Adrenal gland (tissue), 12 donors: Measurements from ENCODE around the gene ULBP1. TPM values are rescaled to one million over a fixed set of nuclear protein-coding genes. Genes with fewer than 3 reads are reported as not detected.

Source experiments
- DNase-seq, 7 donors: peaks; one replicate each; pipeline ENCODE4 v3.0.0-alpha.2; 2019 to 2020
- H3K27ac ChIP-seq, 5 donors: fragments of 200-600 bp; sonication (generic) in 4 of 5; 1 replicate in 3 of 5; 2 replicates in 2 of 5; pipeline versions ENCODE4 v1.5.1 to v1.8.0; 2016 to 2020; ENCODE audit warnings: mild to moderate bottlenecking in 1 of 5
- H3K27me3 ChIP-seq: fragments of 200-600 bp; 2 replicates; pipeline ENCODE4 v1.8.0; 2021
- H3K36me3 ChIP-seq, 2 donors: fragments of 200-600 bp; replicated peaks in 1 of 2; 1 replicate in 1 of 2; 2 replicates in 1 of 2; pipeline versions ENCODE4 v1.5.1 to v1.8.0; 2018 to 2022
- H3K4me1 ChIP-seq, 2 donors: fragments of 200-600 bp; replicated peaks in 1 of 2; 1 replicate in 1 of 2; 2 replicates in 1 of 2; pipeline versions ENCODE4 v1.5.1 to v1.8.0; 2018 to 2021
- H3K4me3 ChIP-seq, 4 donors: fragments of 200-600 bp; sonication (generic) in 3 of 4; one replicate each; pipeline ENCODE4 v1.5.1; 2016 to 2018
- H3K9me3 ChIP-seq, 3 donors: fragments of 200-600 bp; sonication (generic) in 1 of 3; replicated peaks in 1 of 3; 1 replicate in 2 of 3; 2 replicates in 1 of 3; pipeline versions ENCODE4 v1.5.1 to v1.8.0; 2016 to 2021
- POLR2A ChIP-seq, 2 donors: fragments of 450-650 bp; IDR thresholded peaks; one replicate each; pipeline ENCODE4 v1.6.1; 2017; ENCODE audit warnings: antibody characterized with exemption in 2 of 2, mild to moderate bottlenecking in 2 of 2, moderate library complexity in 1 of 2
- WGBS, 4 donors: extraction: QIAGEN DNeasy Blood & Tissue Kit in 2 of 4; methylation state at CpG; one replicate each; pipeline versions ENCODE4 v1.1.5 to v1.1.7; 2013 to 2017; 5-methylcytosine and 5-hydroxymethylcytosine counted together
- intact Hi-C, 2 donors: fragments of 100-400 bp; cut with DNase I; formaldehyde crosslinking; loops; one replicate each; pipeline versions ENCODE4 v1.14.1 to v1.15.0; 2022 to 2023
- polyA plus RNA-seq, 3 donors: library from polyadenylated mRNA; stranded (reverse); fragments of 200-250 nt in 2 of 3; fragments of 350-450 nt in 1 of 3; fragmentation: Illumina TruSeq in 1 of 3; extraction: RNeasy Lipid Tissue Mini Kit (QIAGEN cat#74804) in 1 of 3; gene quantifications; one replicate each; pipeline ENCODE4 v1.2.3, GENCODE V29; 2013 to 2014
- total RNA-seq, 9 donors: library from RNA; depleted of rRNA in 4 of 9; stranded (reverse); fragments of >200 nt in 4 of 9; fragments of 120-200 nt in 1 of 9; fragmentation: NEBNext Ultra II Directional in 1 of 9; extraction: Animal tissue kit (Norgen Biotek cat#: 25700) in 1 of 9; gene quantifications; one replicate each; pipeline versions ENCODE4 v1.1.0 to v1.2.4, GENCODE V29; 2013 to 2023
- TF ChIP-seq, protein P1 (sequence below), 6 experiments: fragments of 450-650 bp in 4 of 6; fragments of 200-600 bp in 2 of 6; sonication (generic) in 1 of 6; IDR thresholded peaks; 1 replicate in 5 of 6; 2 replicates in 1 of 6; pipeline versions ENCODE4 v1.5.1 to v1.8.0; 2016 to 2021; ENCODE audit warnings: antibody characterized with exemption in 6 of 6, mild to moderate bottlenecking in 2 of 6, moderate library complexity in 1 of 6
- donor health status: healthy with polysubstance abuse.
- donor health status: Bipolar disorder and iron deficiency.
- donor health status: DM: yes; HTN: yes; CAD: no.
- donor health status: DM: no; HTN: no; CAD: no.
- donor health status: DM: no; HTN: no; CAD: no.
- donor health status: DM: yes; HTN: yes; CAD: no.

ULBP1 gene
- total and polyA plus RNA-seq, 12 donors: 0.03 to 0.88 (median 0.28) TPM; not detected in 4

GRCh38 chr6:149978610-149979009 is 14.9 kb downstream of the ULBP1 start:
- no peak overlapping the region for H3K27ac ChIP-seq
- H3K36me3 ChIP-seq: no peaks in the 10 kb centered on the region
- H3K4me3 ChIP-seq: no peak overlapping the region
- no peaks in the 10 kb centered on the region for H3K9me3 ChIP-seq
- TF ChIP-seq, protein P1, sequence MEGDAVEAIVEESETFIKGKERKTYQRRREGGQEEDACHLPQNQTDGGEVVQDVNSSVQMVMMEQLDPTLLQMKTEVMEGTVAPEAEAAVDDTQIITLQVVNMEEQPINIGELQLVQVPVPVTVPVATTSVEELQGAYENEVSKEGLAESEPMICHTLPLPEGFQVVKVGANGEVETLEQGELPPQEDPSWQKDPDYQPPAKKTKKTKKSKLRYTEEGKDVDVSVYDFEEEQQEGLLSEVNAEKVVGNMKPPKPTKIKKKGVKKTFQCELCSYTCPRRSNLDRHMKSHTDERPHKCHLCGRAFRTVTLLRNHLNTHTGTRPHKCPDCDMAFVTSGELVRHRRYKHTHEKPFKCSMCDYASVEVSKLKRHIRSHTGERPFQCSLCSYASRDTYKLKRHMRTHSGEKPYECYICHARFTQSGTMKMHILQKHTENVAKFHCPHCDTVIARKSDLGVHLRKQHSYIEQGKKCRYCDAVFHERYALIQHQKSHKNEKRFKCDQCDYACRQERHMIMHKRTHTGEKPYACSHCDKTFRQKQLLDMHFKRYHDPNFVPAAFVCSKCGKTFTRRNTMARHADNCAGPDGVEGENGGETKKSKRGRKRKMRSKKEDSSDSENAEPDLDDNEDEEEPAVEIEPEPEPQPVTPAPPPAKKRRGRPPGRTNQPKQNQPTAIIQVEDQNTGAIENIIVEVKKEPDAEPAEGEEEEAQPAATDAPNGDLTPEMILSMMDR (IDR thresholded peaks at IDR 0.05): no peak
- no peak for TF ChIP-seq POLR2A (IDR thresholded peaks at IDR 0.05)
- peak in 1 of 7 donors; percentile 33 for DNase-seq
- intact Hi-C loops: no loop called here
- H3K27me3 ChIP-seq: peaks cover 7% of the 10 kb centered on the region
- no peaks in the 10 kb centered on the region for H3K4me1 ChIP-seq

GRCh38 chr6:149979293-149979692 is 15.6 kb downstream of the ULBP1 start:
- DNase-seq: peak in 1 of 7 donors; percentile 24
- H3K9me3 ChIP-seq: no peaks in the 10 kb centered on the region
- no peak overlapping the region for H3K27ac ChIP-seq
- intact Hi-C loops: no loop called here
- TF ChIP-seq, protein P1 (IDR thresholded peaks at IDR 0.05): no peak
- TF ChIP-seq POLR2A (IDR thresholded peaks at IDR 0.05): no peak
- H3K4me3 ChIP-seq: no peak overlapping the region
- WGBS, 4 donors: 60 to 80% (median 78%) methylated on average over 6 of the region's 6 CpGs
- H3K27me3 ChIP-seq: peaks cover 7% of the 10 kb centered on the region
- no peaks in the 10 kb centered on the region for H3K36me3 ChIP-seq
- no peaks in the 10 kb centered on the region for H3K4me1 ChIP-seq

DNA sequence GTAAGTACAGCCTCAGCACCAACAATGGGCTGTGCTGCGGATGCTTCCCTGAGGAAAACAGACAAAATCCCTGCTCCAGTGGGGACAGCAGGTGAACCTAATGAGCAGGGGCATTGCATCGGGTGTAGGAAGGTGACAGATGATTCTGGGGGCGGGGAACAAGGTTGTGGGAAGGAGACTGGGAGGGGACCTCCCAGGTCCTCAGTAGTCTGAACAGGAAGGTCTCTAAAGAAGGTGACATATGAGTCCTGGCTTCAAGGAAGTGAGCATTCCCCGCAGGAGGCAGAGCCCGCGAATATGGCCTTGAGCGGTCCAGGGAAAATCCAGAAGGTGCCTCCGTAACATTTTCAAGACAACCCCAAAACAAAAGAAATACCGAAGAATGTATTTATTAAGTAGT is 19.4 kb downstream of the ULBP1 start:
- Histone ChIP-seq H3K27ac (no peak overlapping the region), H3K4me1 (no peaks in the 10 kb centered on the region), H3K27me3 (peaks cover 45% of the 10 kb centered on the region), H3K9me3 (no peaks in the 10 kb centered on the region), H3K36me3 (no peaks in the 10 kb centered on the region), H3K4me3 (no peak overlapping the region)
- 14 to 23% (median 19%) methylated on average over 9 of the region's 9 CpGs for WGBS, 4 donors
- TF ChIP-seq, protein P1 (IDR thresholded peaks at IDR 0.05): no peak
- no peak for TF ChIP-seq POLR2A (IDR thresholded peaks at IDR 0.05)
- intact Hi-C loops: no loop called here
- DNase-seq: peak in 1 of 7 donors; percentile 24

DNA sequence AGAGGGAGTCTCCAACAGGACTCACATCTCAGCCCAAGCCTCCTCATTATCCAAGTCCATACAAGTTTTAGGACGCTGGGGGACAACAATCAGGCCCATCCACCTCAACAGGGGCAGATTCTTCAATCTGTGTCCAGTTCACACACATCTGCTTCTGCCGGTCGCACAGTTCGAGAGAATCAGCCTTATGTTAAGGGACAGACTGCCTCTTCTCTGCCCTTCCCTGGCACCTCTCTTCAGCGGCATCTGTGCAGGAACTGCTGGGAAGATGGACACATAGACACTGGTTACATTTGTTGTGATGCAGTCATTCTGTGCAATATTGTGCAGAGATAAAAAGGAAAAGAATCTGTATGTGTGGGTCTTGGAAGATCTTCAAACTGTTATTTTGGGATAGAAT is 21.0 kb downstream of the ULBP1 start:
- Histone ChIP-seq H3K36me3 (no peaks in the 10 kb centered on the region), H3K4me3 (no peak overlapping the region), H3K27me3 (peaks cover 61% of the 10 kb centered on the region), H3K9me3 (no peaks in the 10 kb centered on the region), H3K27ac (no peak overlapping the region), H3K4me1 (peaks cover 0 to under 1% of the 10 kb centered on the region in 2 donors)
- intact Hi-C loops: no loop called here
- WGBS, 4 donors: 35 to 67% (median 47%) methylated on average over 4 to 5 of the region's 5 CpGs
- peak in 1 of 7 donors; percentile 30 for DNase-seq
- TF ChIP-seq POLR2A (IDR thresholded peaks at IDR 0.05): no peak
- TF ChIP-seq, protein P1 (IDR thresholded peaks at IDR 0.05): no peak
